ENCODE results near the gene STN1.
"Not testable (repeated sequence)": the region's sequence is repeated elsewhere in the genome, so short reads cannot be mapped to it uniquely, and the experiment has no call there.

Gene STN1

DNA sequence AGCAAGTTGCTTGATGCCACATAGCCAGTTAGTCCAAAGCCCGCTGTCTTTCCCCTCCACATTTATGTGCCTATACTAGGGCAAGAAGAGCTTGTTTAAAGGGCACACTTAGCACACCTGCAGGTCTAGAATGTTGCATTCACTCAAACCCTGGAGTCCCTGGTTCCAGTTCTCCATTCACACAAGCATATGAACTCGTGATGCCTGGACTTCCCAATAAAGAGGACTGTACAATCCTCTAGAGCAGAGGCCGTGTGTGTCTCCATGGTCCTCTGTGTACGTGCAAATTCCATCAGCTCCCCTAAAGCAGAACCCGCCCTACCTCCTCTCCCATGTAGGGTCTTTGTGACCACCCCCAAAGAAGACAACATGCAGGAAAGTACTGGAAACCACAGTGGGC lies 59.6 kb downstream of the STN1 start:
- no peak for FAIRE-seq

DNA sequence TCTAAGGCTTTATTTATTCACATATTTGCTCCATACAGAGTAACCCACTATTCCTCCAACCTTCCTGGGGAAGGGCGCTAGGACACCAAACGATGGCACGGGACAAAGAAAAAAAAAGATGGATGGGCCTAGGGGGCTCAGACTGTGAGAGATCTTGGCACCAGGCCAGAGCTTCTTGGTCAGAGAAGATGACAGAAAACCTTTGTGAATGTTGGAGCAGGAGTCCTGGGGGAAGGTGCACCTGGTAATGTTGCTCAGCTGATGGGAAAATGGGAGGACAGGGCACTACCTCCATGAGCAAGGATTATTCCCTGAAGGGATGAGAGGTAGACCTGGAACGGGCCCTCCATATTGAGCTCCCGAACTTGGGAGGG lies 61.2 kb downstream of the STN1 start:
- FAIRE-seq: no peak

- no peak for FAIRE-seq
These were observed 61.9 kb downstream of the STN1 start for GRCh38 chr10:103855852-103856796.

- no peak for FAIRE-seq
These were observed 62.6 kb downstream of the STN1 start, which contains the start of gene SH3PXD2A for GRCh38 chr10:103855424-103855823. Gene SH3PXD2A (minus strand): TSS chr10:103855576. CDS start chr10:103855266, 310 bp downstream.

DNA sequence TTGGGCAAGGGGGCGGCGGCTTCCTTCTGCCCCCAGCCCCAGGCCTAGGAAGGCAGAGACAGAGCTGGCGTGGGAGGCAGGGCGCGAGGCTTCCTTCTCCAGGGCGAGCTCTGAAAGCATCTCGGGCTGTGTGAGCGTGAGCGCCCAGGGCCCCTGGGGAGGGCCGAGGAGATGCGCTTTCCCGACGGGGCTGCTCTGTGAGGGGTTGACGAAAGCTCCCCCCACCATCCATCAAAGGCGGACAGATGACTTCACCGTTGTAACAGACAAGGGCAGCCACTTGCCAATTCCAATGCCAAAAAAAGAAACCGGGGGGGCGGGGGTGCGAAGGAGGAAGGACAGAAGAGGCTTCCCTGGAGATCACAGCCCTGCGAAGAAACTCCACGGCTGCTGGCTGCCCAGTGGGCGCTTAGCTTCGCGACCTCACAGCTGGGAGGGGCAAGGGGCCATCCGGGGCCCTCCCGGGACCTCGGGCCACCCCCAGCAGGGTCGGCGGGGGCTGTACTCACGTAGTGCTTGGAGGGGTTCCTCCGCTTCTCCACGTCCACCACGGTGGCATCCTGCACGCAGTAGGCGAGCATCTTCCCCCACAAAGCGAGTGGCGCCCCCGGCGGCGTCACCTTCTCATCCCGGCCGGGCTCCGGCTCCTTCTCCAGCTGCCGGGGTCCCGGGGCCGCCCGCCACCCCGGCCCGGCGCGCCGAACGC lies 63.1 kb downstream of the STN1 start:
- no peak for FAIRE-seq

DNA sequence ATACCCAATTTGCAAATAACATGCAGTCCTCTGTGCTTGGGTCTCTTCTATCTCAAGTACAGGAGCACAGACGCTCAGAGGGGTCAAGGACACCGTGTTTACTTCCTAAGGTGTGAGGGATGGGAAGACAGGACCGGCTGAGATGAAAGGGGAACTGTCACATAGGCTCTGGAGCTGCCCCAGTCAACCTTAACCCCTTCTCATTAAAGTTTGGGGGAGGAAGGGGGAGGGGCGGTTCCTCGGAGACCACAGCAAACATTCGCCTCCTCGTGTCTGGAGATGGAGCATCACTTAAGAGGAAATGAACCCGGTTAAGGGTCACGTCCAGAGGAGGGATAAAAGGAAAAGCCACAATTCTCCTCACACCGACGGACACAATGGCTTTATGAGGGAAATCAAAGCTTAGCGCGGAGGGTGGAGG lies 63.7 kb downstream of the STN1 start:
- FAIRE-seq: no peak

DNA sequence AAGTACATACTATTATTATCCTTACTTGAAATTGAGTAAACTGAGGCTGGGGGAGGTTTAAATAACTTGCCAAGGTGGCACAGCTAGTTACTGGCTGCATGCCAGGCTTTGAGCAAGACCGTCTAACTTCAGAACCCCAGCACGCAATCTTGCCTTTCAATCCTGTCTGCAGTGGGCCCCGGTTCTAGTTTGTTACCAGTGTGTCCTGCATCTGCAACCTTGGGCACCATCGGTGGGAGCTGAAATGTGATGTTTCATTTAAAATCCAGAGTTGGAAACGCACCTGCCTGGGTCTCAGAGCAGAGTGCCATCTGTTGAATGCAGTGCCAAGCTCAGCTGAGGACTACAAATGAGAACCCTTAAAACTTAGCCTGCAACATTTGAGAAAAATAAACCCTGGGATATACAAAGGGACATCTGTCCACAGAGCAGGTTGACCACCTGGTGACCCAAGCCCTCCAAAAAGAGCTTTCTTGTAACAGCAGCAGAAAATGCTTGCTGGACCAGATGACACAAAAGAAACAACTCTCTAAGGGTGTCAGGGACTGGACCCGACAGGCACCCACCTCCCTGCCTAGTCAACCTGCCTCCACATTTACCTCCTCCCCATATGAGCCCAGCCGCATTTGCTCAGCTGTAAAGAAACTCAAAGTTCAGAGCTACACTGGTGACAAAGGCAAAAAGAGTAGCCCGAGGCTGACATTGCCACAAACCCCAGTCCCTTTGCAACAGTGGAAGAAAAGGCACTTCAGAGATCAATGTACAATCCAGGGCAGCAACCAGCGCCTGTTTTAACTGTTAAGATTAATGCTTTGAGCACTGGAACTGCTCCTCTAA lies 64.3 kb downstream of the STN1 start:
- FAIRE-seq: no peak

DNA sequence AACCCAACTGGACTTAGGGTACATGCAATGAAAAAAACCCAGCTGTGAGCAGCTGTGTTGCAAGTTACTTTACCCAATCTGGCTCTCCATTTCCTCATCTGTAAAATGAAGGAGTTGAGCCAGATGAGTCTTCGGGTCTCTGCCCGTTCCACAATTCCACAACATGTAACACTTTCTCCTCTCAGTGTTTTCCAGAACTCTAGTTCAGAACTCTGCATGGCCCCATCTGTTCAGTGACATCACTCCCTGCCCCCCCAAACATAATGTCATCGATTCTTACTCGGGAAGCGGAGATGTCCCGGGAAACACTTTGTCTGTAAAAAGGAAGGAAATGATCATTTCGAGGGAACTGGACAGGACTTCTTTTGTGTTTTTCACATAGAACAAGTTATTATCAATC lies 65.1 kb downstream of the STN1 start:
- no peak for FAIRE-seq

DNA sequence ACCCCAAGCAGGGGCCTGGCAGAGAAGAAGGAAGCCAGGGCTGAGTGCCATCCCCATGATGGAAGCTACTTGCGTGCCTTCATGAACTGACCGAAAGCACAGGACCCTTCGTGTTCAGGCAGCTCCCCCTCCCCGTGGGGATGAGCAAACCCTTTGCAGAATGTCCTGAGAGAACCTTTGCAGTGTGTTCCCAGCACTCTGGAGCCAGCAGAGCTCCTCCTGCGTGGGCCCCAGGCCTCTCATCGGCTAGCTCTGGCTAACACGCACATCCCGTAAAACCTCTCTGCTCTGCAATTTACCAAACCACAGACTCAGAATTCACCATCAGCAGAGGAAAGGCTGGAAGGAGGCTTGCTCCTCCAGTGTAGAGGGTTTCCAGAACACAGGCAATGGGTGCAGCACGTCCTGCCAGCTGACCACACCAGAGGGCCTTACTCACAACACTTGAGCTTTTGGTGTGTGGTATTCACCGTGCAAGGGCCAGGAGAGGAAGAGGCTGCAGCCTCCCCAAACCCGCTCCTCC lies 65.7 kb downstream of the STN1 start:
- FAIRE-seq: no peak

DNA sequence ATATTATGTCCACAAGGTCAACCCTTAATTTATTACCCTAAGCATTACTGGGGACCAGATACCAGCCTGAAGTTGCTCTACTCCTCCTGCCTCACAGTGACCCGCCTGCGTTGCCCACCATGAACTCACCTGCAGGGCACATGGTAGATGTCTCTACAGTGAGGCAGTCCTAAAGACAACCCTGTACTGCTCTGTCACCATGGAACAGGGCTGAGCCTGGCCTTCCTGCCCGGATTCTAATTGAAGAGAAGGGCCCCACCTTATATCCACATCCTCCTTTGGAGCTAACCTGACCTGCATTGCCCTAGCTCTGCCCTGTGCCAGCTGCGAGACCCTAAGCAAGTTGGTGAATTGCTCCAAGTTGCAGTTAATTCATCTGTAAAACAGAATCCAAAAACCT lies 66.7 kb downstream of the STN1 start:
- FAIRE-seq: no peak

- FAIRE-seq: no peak
These were observed 67.5 kb downstream of the STN1 start for GRCh38 chr10:103850572-103850895.

- FAIRE-seq: no peak
These were observed 68.0 kb downstream of the STN1 start for GRCh38 chr10:103849880-103850571.

DNA sequence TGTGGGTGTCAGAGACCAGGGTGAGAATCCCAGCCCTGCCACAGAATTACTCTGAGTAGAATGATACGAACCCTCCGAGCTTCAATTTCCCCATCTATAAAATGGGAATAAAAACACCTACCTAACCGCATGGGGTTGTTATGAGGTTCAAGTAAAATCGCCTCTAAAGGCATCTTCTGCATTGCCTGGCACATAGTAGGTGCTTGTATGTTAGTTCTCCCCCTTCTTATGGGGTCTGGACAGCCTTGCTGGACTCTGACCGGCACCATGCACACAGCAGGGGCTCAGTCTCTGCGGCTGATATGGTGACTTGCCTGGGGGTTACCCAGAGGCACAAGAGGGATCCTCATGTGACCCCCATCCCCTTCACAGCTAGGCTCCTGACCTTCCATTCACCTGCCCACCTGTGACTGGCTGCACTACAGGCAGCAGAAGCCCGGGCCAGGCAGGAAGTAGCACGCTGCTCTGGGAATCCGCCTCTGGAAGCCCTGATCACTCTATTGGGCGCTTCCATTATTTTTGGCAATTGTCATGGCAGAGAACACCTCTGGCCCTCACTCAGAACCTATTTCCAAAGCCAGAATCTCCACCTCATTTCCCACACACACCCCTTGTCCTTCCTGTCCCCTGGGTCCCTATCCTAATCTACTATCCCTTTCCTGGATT lies 68.6 kb downstream of the STN1 start:
- no peak for FAIRE-seq

DNA sequence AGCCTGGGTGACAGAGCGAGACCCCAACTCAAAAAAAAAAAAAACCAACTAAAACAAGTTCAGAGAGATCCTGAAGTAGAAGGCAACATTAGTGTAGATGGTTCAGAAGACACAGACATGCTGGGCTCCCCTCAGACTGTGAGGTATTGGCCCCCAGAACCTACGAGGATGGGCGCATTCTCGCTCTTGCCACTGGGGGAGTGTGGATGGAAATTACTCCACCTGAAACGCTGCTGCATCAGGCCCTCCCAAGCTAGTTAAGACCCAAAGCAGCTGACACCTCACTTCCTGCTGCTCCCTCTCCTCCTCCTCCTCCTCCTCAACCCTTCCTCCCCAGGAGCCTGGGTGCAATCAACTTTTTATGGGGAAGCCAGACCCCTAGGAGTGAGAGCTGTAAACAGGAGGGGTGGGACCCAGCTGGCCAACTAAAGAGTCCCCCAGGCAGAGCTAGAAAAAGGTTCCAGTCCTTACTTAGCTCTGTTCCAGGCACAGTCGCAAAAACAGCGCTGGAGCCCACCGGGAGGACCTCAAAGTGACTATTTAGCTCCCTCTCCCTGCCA lies 70.0 kb downstream of the STN1 start:
- no peak for FAIRE-seq

DNA sequence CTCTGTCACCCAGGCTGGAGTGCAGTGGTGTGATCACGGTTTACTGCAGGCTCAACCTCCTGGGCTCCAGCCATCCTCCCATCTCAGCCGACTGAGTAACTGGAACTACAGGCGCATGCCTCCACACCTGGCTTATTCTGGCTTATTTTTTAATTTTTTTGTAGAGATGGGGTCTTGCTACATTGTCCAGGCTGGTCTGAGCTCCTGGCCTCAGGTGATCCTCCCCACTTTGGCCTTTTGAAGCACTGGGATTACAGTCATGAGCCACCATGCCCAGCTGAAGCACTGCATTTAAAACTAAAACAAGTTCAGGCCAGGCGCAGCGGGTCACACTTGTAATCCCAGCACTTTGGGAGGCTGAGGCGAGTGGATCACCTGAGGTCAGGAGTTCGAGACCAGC lies 70.6 kb downstream of the STN1 start:
- no peak for FAIRE-seq

- no peak for FAIRE-seq
These were observed 72.0 kb downstream of the STN1 start for GRCh38 chr10:103845972-103846371.

GRCh38 chr10:103845346-103845745 lies 72.6 kb downstream of the STN1 start:
- not testable (repeated sequence) for FAIRE-seq

- FAIRE-seq: no peak
These were observed 74.0 kb downstream of the STN1 start for GRCh38 chr10:103843854-103844570.

DNA sequence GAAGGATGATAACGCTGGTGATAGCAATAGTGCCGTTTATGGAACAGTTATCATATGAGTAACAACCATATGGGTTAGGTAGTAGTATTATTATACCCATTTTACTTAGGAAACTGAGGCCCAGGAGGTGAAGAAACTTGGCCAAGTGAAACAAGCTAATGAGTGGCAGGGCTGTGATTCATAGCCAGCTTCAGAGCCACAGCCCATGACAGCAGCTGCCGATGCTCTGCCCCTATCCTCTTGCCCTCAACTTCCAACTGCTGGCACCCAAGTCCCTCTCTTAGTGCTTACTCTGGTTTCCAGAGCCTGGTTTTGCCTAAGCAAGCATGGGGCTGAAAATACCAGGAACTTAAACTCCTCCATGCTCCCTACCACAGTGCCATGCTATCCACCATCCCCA lies 74.9 kb downstream of the STN1 start:
- FAIRE-seq: no peak

- no peak for FAIRE-seq
These were observed 75.4 kb downstream of the STN1 start for GRCh38 chr10:103842605-103843004.

DNA sequence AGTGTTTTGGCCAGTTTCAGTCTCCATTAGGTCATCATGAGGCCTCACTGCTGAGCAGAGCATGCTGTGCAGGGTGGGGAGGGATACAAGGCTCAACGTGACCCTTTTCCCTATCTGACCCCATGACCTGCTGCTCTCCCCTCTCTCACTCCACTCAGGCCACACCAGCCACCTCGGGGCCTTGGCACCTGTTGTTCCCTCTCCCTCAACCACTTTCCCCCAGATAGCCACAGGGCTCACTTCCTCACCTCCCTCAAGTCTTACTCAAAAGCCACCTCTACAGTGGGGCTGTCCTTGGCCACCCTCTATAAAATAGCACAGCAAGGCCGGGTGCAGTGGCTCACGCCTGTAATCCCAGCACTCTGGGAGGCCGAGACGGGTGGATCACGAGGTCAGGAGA lies 76.5 kb downstream of the STN1 start:
- no peak for FAIRE-seq

Measured in A204.1 (cell line).